ENCODE data around the gene SOX18.

Gene SOX18

DNA sequence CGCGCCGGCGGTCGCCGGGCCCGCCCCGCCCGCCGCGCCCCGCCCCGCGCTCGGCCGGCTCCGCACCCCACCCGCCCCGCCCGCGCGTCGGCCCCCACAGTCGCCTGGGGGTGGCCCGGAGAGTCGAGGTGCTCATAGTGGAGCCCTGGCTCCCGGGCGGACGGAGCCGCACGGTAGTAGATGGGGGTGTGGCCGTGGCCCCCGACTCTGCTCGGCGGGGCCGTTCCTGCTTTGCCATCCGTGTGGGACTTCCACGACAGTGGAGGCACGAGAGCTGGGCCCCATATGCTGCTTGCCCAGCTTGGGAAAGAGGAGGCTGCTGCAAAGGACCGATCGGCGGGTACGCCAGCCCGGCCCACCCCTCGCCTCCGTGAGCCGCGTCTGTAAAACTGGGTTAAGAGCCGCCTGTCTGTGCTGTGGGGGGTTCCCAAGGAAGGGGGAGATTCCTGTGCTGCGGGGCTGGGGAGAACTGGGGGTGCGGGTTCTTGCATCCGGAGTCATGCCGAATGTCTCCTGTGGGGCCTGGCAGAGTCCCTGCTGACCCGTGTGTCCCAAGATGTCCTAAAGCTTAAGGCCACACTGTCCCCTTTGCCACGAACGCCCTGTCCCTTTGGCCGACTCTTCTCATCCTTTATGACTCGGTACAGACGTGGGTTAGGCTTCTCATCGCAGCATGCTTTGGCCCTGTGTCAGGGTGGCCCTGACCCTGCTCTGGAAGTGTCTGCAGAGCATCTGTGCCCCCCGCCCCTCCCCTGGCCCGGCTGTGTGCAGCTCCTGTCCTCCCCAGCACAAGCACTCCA lies 30.8 kb upstream of the SOX18 start, which contains the start of gene OPRL1:
OPRL1 (plus strand) TSS at position 70 of the 800 bp plus-strand sequence. CDS start 12,639 bp downstream, outside the sequence.
- TF ChIP-seq, protein P1, sequence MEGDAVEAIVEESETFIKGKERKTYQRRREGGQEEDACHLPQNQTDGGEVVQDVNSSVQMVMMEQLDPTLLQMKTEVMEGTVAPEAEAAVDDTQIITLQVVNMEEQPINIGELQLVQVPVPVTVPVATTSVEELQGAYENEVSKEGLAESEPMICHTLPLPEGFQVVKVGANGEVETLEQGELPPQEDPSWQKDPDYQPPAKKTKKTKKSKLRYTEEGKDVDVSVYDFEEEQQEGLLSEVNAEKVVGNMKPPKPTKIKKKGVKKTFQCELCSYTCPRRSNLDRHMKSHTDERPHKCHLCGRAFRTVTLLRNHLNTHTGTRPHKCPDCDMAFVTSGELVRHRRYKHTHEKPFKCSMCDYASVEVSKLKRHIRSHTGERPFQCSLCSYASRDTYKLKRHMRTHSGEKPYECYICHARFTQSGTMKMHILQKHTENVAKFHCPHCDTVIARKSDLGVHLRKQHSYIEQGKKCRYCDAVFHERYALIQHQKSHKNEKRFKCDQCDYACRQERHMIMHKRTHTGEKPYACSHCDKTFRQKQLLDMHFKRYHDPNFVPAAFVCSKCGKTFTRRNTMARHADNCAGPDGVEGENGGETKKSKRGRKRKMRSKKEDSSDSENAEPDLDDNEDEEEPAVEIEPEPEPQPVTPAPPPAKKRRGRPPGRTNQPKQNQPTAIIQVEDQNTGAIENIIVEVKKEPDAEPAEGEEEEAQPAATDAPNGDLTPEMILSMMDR (IDR thresholded peaks at IDR 0.05; ENCODE audit: insufficient read depth, low read depth, low read length, missing control alignments): no peak
- peak within 1 kb of the TSS; percentile 60 for H3K4me3 ChIP-seq (ENCODE audit: low read depth, low read length)
- DNase-seq (ENCODE audit: low read depth): peak; percentile 35

DNA sequence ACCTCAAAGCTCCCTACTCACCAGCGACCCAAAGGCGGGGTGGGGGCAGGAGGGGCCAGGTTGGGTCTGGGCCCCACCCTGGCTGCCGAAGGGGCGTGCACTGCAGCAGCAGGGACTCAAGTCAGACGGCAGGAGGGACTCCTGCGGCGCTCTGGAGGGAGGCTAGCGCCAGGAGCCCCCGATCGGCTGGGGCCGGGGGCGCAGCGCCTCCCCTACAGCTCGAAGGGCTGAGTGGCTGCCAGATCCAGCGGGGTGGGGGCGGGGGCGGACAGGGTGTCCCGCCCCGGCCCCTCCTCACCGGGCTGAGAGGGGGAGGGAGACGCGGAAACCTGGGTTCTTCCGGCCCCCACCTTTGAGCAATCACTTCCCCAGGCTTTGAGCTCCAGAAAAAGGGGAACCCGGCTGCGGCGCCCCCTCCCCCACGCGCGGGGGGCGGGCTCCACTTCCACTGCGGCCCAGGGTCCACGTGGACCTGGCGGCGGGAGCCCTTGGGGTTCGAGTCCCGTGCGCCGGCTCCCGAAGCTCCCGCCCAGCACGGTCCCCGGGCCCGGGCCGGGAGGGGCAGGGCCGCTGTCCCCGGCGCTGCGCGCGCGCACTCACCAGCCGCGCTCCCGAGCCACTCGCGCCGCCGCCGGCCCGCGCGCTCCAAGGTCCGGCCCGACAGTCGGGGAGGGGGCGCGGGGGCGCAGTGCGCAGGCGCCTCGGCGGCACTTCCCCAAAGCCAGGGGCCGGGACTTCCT lies 30.0 kb upstream of the SOX18 start, which contains the start of gene RGS19:
RGS19 (minus strand) TSS at position 246 of the 740 bp plus-strand sequence. CDS start 2,632 bp downstream, outside the sequence.
- peak; percentile 90 for DNase-seq (ENCODE audit: low read depth)
- TF ChIP-seq, protein P1 (IDR thresholded peaks at IDR 0.05; ENCODE audit: insufficient read depth, low read depth, low read length, missing control alignments): no peak
- peak within 1 kb of the TSS; percentile 60 for H3K4me3 ChIP-seq (ENCODE audit: low read depth, low read length)

DNA sequence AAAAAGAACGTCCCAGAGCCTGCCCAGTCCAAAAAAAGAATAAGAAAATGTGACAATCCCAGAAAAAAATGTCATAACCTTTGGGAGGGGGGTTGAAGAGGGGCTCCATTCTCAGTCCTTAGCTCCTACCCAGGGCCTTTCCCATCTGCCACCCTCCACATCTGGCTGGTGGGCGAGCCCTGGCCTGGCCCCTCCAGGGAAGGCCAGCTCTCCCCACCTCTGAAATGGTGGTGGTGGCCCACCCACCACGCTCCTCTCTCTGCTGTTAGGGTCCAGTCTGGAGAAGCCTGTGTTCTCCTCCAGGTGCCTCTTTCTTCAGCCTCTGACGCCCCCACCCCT lies 29.5 kb upstream of the SOX18 start:
- TF ChIP-seq, protein P1 (IDR thresholded peaks at IDR 0.05; ENCODE audit: insufficient read depth, low read depth, low read length, missing control alignments): no peak
- DNase-seq (ENCODE audit: low read depth): no peak
- H3K4me3 ChIP-seq (ENCODE audit: low read depth, low read length): peak overlapping the region; percentile 60

GRCh38 chr20:64077876-64078551 lies 28.6 kb upstream of the SOX18 start:
- DNase-seq (ENCODE audit: low read depth): peak; percentile 81
- peak overlapping the region; percentile 60 for H3K4me3 ChIP-seq (ENCODE audit: low read depth, low read length)
- TF ChIP-seq, protein P1 (IDR thresholded peaks at IDR 0.05; ENCODE audit: insufficient read depth, low read depth, low read length, missing control alignments): no peak

DNA sequence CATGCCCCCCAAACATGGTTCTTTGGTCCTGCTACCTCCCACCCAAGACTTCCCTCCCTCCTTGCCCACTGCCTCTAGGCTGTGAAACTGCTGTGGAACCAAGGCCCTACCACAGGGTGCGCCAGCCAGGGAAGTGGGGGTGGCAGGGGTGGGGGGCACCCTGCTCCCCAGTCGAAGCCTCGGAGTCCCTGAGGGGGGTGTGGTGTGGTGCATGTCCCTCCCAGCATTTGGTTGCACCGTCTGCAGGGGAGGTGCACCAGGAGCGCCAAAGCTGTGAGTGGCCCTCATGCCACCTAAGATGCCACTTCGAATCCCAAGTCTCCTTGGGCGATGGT lies 28.1 kb upstream of the SOX18 start:
- DNase-seq (ENCODE audit: low read depth): no peak
- TF ChIP-seq, protein P1 (IDR thresholded peaks at IDR 0.05; ENCODE audit: insufficient read depth, low read depth, low read length, missing control alignments): no peak
- H3K4me3 ChIP-seq (ENCODE audit: low read depth, low read length): peak overlapping the region; percentile 60

- TF ChIP-seq, protein P1 (IDR thresholded peaks at IDR 0.05; ENCODE audit: insufficient read depth, low read depth, low read length, missing control alignments): no peak
- DNase-seq (ENCODE audit: low read depth): peak; percentile 76
- peak overlapping the region; percentile 60 for H3K4me3 ChIP-seq (ENCODE audit: low read depth, low read length)
These were observed 27.7 kb upstream of the SOX18 start for GRCh38 chr20:64077094-64077493.
